ENCODE measurements around the gene KLHDC8B.
A peak's percentile ranks its signal among the peaks of the same experiment; 100 is the strongest.

The KLHDC8B gene

GRCh38 chr3:49171119-49171774, at the start of gene KLHDC8B:
Gene KLHDC8B (plus strand): TSS chr3:49171598. CDS start chr3:49172770, 1,172 bp downstream.
- DNase-seq (ENCODE audit: low read depth), result peak; percentile 77

- no peak for DNase-seq (ENCODE audit: low read depth)
These were observed 49.4 kb upstream of the KLHDC8B start for GRCh38 chr3:49122022-49122421.

GRCh38 chr3:49122451-49122850, 48.9 kb upstream of the KLHDC8B start:
- DNase-seq (ENCODE audit: low read depth), result no peak

GRCh38 chr3:49122886-49123545, 48.4 kb upstream of the KLHDC8B start:
- DNase-seq (ENCODE audit: low read depth), result no peak

- DNase-seq (ENCODE audit: low read depth), result no peak
These were observed 47.7 kb upstream of the KLHDC8B start for GRCh38 chr3:49123687-49124086.

GRCh38 chr3:49124203-49124602, 47.2 kb upstream of the KLHDC8B start:
- no peak for DNase-seq (ENCODE audit: low read depth)

- no peak for DNase-seq (ENCODE audit: low read depth)
These were observed 46.3 kb upstream of the KLHDC8B start for GRCh38 chr3:49124991-49125670.

- no peak for DNase-seq (ENCODE audit: low read depth)
These were observed 40.4 kb upstream of the KLHDC8B start for GRCh38 chr3:49131040-49131439.

- no peak for DNase-seq (ENCODE audit: low read depth)
These were observed 39.8 kb upstream of the KLHDC8B start for GRCh38 chr3:49131576-49131975.

GRCh38 chr3:49132073-49132436, 39.3 kb upstream of the KLHDC8B start:
- no peak for DNase-seq (ENCODE audit: low read depth)

- no peak for DNase-seq (ENCODE audit: low read depth)
These were observed 38.8 kb upstream of the KLHDC8B start, which contains the start of gene LAMB2 for GRCh38 chr3:49132437-49133225. Gene LAMB2 (minus strand): TSS chr3:49133050. CDS start chr3:49132867, 183 bp downstream.

GRCh38 chr3:49133226-49133951, 38.0 kb upstream of the KLHDC8B start:
- DNase-seq (ENCODE audit: low read depth), result peak; percentile 53

GRCh38 chr3:49134471-49135265, 36.7 kb upstream of the KLHDC8B start:
- no peak for DNase-seq (ENCODE audit: low read depth)

- no peak for DNase-seq (ENCODE audit: low read depth)
These were observed 35.9 kb upstream of the KLHDC8B start for GRCh38 chr3:49135499-49135898.

- DNase-seq (ENCODE audit: low read depth), result no peak
These were observed 31.3 kb upstream of the KLHDC8B start for GRCh38 chr3:49140080-49140479.

- DNase-seq (ENCODE audit: low read depth), result no peak
These were observed 23.2 kb upstream of the KLHDC8B start for GRCh38 chr3:49148159-49148558.

GRCh38 chr3:49151610-49152009, 19.8 kb upstream of the KLHDC8B start:
- DNase-seq (ENCODE audit: low read depth), result no peak

GRCh38 chr3:49153349-49153912, 18.0 kb upstream of the KLHDC8B start:
- DNase-seq (ENCODE audit: low read depth), result no peak

- no peak for DNase-seq (ENCODE audit: low read depth)
These were observed 14.1 kb upstream of the KLHDC8B start for GRCh38 chr3:49157289-49157688.

- no peak for DNase-seq (ENCODE audit: low read depth)
These were observed 13.2 kb upstream of the KLHDC8B start for GRCh38 chr3:49158103-49158709.

Data from CMK (cell line).